ENCODE data around the gene TNFRSF14. TPM values are rescaled to one million over a fixed set of nuclear protein-coding genes. Genes with fewer than 3 reads are reported as not detected.

TNFRSF14 gene
- total RNA-seq, 1 donor from 2014 or later = 11.1 TPM

Other genes with a start within 250 kb of the TNFRSF14 start
- 5.5 and 10.6 TPM in 2 replicates for gene MORN1, start 164.8 kb upstream of the TNFRSF14 start, total RNA-seq
- gene RER1, start 164.5 kb upstream of the TNFRSF14 start, total RNA-seq = 94.8 and 104 TPM in 2 replicates
- gene PEX10, start 143.8 kb upstream of the TNFRSF14 start, total RNA-seq = 30.0 and 35.7 TPM in 2 replicates
- gene PLCH2, start 80.1 kb upstream of the TNFRSF14 start, total RNA-seq = 64.2 and 93.2 TPM in 2 replicates
- 29.2 and 29.3 TPM in 2 replicates for gene PANK4, start 29.8 kb upstream of the TNFRSF14 start, total RNA-seq
- gene HES5, start 26.1 kb upstream of the TNFRSF14 start, total RNA-seq = 2.9 and 3.8 TPM in 2 replicates
- 5.2 and 6.8 TPM in 2 replicates for gene PRXL2B, start 30.4 kb downstream of the TNFRSF14 start, total RNA-seq
- 0.13 TPM in 1 of 2 replicates, not detected in the other for gene MMEL1, start 76.6 kb downstream of the TNFRSF14 start, total RNA-seq
- under 0.01 TPM in 2 replicates for gene TTC34, start 245.3 kb downstream of the TNFRSF14 start, total RNA-seq

Data from bronchial epithelial cell (primary cell).